IPS-11a (cell line): ENCODE data around the gene PLXNA3.
A peak's percentile ranks its signal among the peaks of the same experiment; 100 is the strongest.

Experiments
- H3K4me3 ChIP-seq: one replicate; pipeline ENCODE4 v1.5.1; 2013; ENCODE audit warnings: low read depth, low read length, control low read depth

PLXNA3 gene

GRCh38 chrX:154434394-154435168 is 23.5 kb upstream of the PLXNA3 start:
- H3K4me3 ChIP-seq: no peak overlapping the region

GRCh38 chrX:154435171-154435733 is 22.8 kb upstream of the PLXNA3 start:
- no peak overlapping the region for H3K4me3 ChIP-seq

GRCh38 chrX:154436374-154436982 is 21.6 kb upstream of the PLXNA3 start:
- peak overlapping the region; percentile 35 for H3K4me3 ChIP-seq

- peak within 1 kb of the TSS; percentile 65 for H3K4me3 ChIP-seq
Observed at GRCh38 chrX:154436983-154437752, 20.9 kb upstream of the PLXNA3 start, which contains the start of gene GDI1. GDI1 (plus strand) TSS chrX:154437154; CDS start chrX:154437255, 101 bp downstream.

- H3K4me3 ChIP-seq: peak overlapping the region; percentile 65
Observed at GRCh38 chrX:154437971-154438893, 19.8 kb upstream of the PLXNA3 start.

- no peak overlapping the region for H3K4me3 ChIP-seq
Observed at GRCh38 chrX:154439841-154440240, 18.2 kb upstream of the PLXNA3 start.

- no peak overlapping the region for H3K4me3 ChIP-seq
Observed at GRCh38 chrX:154440623-154441357, 17.3 kb upstream of the PLXNA3 start.

GRCh38 chrX:154441564-154441963 is 16.5 kb upstream of the PLXNA3 start:
- H3K4me3 ChIP-seq: no peak overlapping the region

GRCh38 chrX:154441984-154442707 is 15.9 kb upstream of the PLXNA3 start:
- no peak overlapping the region for H3K4me3 ChIP-seq

GRCh38 chrX:154443479-154443910 is 14.6 kb upstream of the PLXNA3 start:
- H3K4me3 ChIP-seq: peak overlapping the region; percentile 17

GRCh38 chrX:154443992-154444754 is 13.9 kb upstream of the PLXNA3 start, which contains the start of gene FAM50A:
FAM50A (plus strand) TSS chrX:154444141; CDS start chrX:154444236, 95 bp downstream.
- peak within 1 kb of the TSS; percentile 30 for H3K4me3 ChIP-seq

- peak overlapping the region; percentile 30 for H3K4me3 ChIP-seq
Observed at GRCh38 chrX:154444755-154445246, 13.3 kb upstream of the PLXNA3 start.

- H3K4me3 ChIP-seq: no peak overlapping the region
Observed at GRCh38 chrX:154445776-154446175, 12.3 kb upstream of the PLXNA3 start.

GRCh38 chrX:154446430-154446829 is 11.7 kb upstream of the PLXNA3 start:
- no peak overlapping the region for H3K4me3 ChIP-seq

GRCh38 chrX:154448484-154448883 is 9.6 kb upstream of the PLXNA3 start:
- H3K4me3 ChIP-seq: no peak overlapping the region

GRCh38 chrX:154449618-154450017 is 8.5 kb upstream of the PLXNA3 start:
- H3K4me3 ChIP-seq: no peak overlapping the region

GRCh38 chrX:154450312-154450711 is 7.8 kb upstream of the PLXNA3 start:
- H3K4me3 ChIP-seq: no peak overlapping the region

GRCh38 chrX:154452823-154453222 is 5.3 kb upstream of the PLXNA3 start:
- no peak overlapping the region for H3K4me3 ChIP-seq
